HG03575 (cell line): ENCODE measurements around the gene CDK5R2.

ENCODE experiments used
- ATAC-seq: cut with Tn5 transposase; IDR thresholded peaks from one replicate; pipeline ENCODE4 v1.9.1; 2021; ENCODE audit not compliant: unreplicated experiment, insufficient number of reproducible peaks, low FRiP score; ENCODE audit errors: extremely low read depth

The CDK5R2 gene

GRCh38 chr2:218961229-218961628, 1.8 kb downstream of the CDK5R2 start:
- ATAC-seq: no peak

DNA sequence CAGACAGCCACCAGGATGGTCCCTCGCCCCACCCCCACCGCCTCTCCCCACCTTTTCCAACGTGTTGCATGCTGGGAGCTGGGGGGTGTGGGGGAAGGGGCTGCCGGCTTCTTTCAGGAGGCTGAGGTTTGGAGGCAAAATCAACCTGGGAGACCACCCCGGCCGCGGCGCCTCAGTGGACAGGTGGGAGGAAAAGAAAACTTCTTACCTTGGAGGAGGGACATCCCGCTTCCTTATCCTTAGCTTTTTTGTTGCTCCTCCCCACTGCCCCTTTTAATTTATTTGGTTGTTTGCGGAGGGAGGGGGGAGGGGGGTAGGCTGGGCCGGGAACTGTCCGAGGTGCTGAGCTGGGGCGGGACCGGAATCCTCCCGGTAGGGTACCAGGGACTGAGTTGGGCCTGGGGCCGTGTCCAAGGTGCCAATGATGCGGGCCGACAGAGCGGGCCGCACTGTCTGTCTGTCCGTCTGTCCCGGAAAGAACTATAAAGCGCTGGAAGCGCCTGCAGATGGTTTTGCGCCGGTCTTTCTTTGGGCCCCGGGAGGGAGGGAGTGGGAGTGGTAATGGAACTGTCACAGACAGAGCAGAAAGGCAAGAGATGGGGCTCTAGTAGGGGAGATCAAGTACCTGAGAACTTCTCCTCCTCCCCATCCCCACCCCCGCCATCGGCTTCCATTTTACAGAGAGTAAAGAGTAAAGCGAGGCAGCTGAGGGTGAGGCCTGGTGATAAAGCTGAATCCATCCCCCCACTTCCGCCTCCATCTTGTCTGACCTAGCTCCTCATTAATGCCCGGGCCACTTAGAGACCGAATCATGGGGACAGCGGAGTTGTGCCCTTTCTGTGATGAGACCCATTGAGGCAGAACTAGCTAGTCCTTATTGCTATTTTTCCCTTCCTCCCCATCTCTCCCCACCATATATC, 2.4 kb downstream of the CDK5R2 start:
- no peak for ATAC-seq

GRCh38 chr2:218962859-218963492, 3.5 kb downstream of the CDK5R2 start:
- no peak for ATAC-seq

DNA sequence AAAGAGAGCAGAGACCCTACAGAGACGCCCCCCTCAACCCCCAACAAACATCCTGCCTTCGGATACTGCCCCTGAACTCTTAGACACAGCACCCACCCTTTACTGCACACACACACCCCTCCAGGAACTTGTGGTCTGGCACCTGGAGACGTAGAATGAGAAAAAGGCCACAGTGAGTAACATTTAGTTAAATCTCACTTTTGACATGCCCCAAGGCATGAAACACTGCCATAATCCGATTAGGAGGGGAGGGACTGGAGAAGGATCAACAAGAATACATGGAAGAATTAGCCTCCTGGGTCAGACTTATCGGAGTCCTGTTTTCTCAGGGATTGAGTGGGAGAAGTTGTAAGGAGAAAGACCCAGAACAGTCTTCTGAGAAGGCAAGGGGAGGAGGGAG, 4.1 kb downstream of the CDK5R2 start:
- ATAC-seq: no peak

- ATAC-seq: no peak
Observed at GRCh38 chr2:218964041-218964771, 4.7 kb downstream of the CDK5R2 start.

DNA sequence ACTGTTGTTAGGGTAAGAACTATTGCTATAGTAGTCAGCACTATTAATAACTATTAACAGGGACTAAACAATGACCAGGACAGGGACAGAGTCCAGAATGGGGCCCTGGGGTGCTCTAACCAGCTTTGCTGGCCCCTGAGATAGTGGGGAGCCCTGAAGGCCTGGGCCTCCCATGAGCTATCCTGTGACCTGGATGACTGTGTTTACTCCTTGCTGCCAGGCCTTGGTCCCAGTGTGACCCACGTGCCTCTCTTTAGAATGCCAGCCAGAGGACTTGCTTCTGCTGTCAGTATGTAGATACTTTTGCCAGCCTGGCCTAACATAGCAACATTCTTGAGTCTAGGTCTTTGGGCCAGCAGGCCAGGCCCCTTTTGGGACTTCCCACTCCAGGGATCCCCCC, 11.4 kb downstream of the CDK5R2 start:
- no peak for ATAC-seq

GRCh38 chr2:218975060-218975777, 15.8 kb downstream of the CDK5R2 start:
- ATAC-seq: no peak

- ATAC-seq: no peak
Observed at GRCh38 chr2:218979846-218980734, 20.6 kb downstream of the CDK5R2 start.

DNA sequence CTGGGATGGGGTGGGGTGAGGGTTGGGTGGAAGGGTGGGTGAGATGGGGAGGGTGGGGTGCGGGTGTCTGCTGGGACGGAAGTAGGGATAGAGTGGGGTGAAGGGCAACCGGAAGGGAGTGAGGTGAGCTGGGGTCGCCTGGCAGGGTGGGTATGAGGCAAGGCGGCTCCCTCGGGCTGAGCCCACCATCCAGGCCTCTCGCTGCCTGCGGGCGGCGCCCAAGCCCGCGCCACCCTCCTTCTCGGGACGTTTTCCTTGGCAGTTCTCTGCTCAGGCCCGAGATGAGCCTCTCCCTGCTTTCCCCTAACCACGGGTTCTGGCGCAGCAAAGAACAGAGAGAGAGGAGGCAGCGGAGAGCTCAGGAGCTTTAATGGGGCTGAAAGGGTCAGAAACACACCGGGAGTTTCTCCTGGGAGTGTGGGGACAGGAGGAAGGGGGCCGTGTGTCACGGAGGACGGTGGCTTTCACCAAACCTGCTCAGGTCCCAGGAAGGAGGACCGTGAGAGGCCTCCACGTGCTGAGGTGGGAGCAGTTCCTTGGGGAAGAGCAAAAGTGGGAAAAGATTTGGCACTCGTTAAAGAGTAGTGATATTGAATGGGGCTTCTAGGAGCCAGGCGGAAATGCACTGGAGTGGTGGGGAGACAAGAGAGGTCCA, 21.4 kb downstream of the CDK5R2 start:
- no peak for ATAC-seq

- ATAC-seq: no peak
Observed at GRCh38 chr2:218981390-218981880, 22.0 kb downstream of the CDK5R2 start.

- ATAC-seq: no peak
Observed at GRCh38 chr2:218981881-218982585, 22.6 kb downstream of the CDK5R2 start.

- no peak for ATAC-seq
Observed at GRCh38 chr2:218982586-218983262, 23.3 kb downstream of the CDK5R2 start.

- ATAC-seq: no peak
Observed at GRCh38 chr2:218983263-218983933, 23.9 kb downstream of the CDK5R2 start.

GRCh38 chr2:218983934-218984238, 24.4 kb downstream of the CDK5R2 start:
- no peak for ATAC-seq

GRCh38 chr2:218984239-218985020, 25.0 kb downstream of the CDK5R2 start:
- no peak for ATAC-seq

GRCh38 chr2:218985021-218985324, 25.5 kb downstream of the CDK5R2 start, which contains the start of gene FEV:
Gene FEV (minus strand): TSS chr2:218985184. CDS start chr2:218985075, 109 bp downstream.
- ATAC-seq: no peak
